Prostate gland (tissue), 2 donors: ENCODE measurements around the gene DAO. TPM values are rescaled to one million over a fixed set of nuclear protein-coding genes. Genes with fewer than 3 reads are reported as not detected.

Source experiments
- DNase-seq: peaks from one replicate; pipeline ENCODE4 v3.0.0-alpha.2; 2019; ENCODE audit warnings: low spot score
- H3K27ac ChIP-seq, 2 donors: fragments of 200-600 bp; sonication (generic); 2 replicates each; pipeline ENCODE4 v1.5.1; 2017 to 2019
- H3K27me3 ChIP-seq: fragments of 200-600 bp; sonication (generic); replicated peaks from 2 replicates; pipeline ENCODE4 v1.5.1; 2019; ENCODE audit not compliant: insufficient read depth
- H3K36me3 ChIP-seq, 2 donors: fragments of 200-600 bp; sonication (generic); 1 replicate in 1 of 2; 2 replicates in 1 of 2; pipeline versions ENCODE4 v1.5.1 to v1.8.1; 2017 to 2019
- H3K4me1 ChIP-seq: fragments of 200-600 bp; sonication (generic); replicated peaks from 2 replicates; pipeline ENCODE4 v1.5.1; 2019
- H3K4me3 ChIP-seq, 2 donors: fragments of 200-600 bp; sonication (generic); 2 replicates each; pipeline ENCODE4 v1.5.1; 2017 to 2019
- H3K9me3 ChIP-seq: fragments of 200-600 bp; sonication (generic); 2 replicates; pipeline ENCODE4 v1.5.1; 2017
- POLR2A ChIP-seq: fragments of 450-650 bp; IDR thresholded peaks from one replicate; pipeline ENCODE4 v1.6.1; 2016; ENCODE audit warnings: antibody characterized with exemption, mild to moderate bottlenecking
- POLR2AphosphoS5 ChIP-seq: sonication (generic); formaldehyde crosslinking; IDR thresholded peaks from one replicate; pipeline ENCODE4 v1.6.1; 2017; ENCODE audit warnings: antibody characterized with exemption
- WGBS: methylation state at CpG from one replicate; pipeline ENCODE4 v1.1.5; 2018; 5-methylcytosine and 5-hydroxymethylcytosine counted together
- intact Hi-C: fragments of 100-400 bp; cut with DNase I; formaldehyde crosslinking; loops from one replicate; pipeline ENCODE4 v1.14.2; 2022
- microRNA counts, 2 donors: library from miRNA; unstranded; fragments of <30 nt; microRNA quantifications; one replicate each; lab custom pipeline; 2016 to 2017
- microRNA-seq: library from miRNA; unstranded; fragments of <30 nt; microRNA quantifications from one replicate; pipeline ENCODE4, GENCODE V29; 2016
- small RNA-seq, 2 donors: library from RNA; depleted of rRNA; stranded (forward); fragments of <200 nt; gene quantifications; one replicate each; pipeline ENCODE3, GENCODE V24; 2016
- total RNA-seq, 2 donors: library from RNA; depleted of rRNA; stranded (reverse); fragments of >200 nt; gene quantifications; one replicate each; pipeline ENCODE4 v1.1.0, GENCODE V29; 2016
- TF ChIP-seq, protein P1 (sequence below), 4 experiments: fragments of 200-600 bp in 2 of 4; fragments of 450-650 bp in 2 of 4; sonication (generic) in 2 of 4; IDR thresholded peaks; 1 replicate in 3 of 4; 2 replicates in 1 of 4; pipeline ENCODE4 v1.5.1; 2016 to 2019; ENCODE audit warnings: antibody characterized with exemption in 4 of 4, mild to moderate bottlenecking in 2 of 4, moderate library complexity in 2 of 4

DAO gene
- total RNA-seq, 2 donors from 2014 or later: not detected

GRCh38 chr12:108947097-108947496, 67.2 kb downstream of the DAO start:
- Histone ChIP-seq H3K9me3 (no peaks in the 10 kb centered on the region), H3K36me3 (no peaks in the 10 kb centered on the region), H3K27ac (no peak overlapping the region), H3K27me3 (no peaks in the 10 kb centered on the region), H3K4me1 (no peaks in the 10 kb centered on the region), H3K4me3 (no peak overlapping the region)
- no peak for TF ChIP-seq POLR2A
- TF ChIP-seq, protein P1, sequence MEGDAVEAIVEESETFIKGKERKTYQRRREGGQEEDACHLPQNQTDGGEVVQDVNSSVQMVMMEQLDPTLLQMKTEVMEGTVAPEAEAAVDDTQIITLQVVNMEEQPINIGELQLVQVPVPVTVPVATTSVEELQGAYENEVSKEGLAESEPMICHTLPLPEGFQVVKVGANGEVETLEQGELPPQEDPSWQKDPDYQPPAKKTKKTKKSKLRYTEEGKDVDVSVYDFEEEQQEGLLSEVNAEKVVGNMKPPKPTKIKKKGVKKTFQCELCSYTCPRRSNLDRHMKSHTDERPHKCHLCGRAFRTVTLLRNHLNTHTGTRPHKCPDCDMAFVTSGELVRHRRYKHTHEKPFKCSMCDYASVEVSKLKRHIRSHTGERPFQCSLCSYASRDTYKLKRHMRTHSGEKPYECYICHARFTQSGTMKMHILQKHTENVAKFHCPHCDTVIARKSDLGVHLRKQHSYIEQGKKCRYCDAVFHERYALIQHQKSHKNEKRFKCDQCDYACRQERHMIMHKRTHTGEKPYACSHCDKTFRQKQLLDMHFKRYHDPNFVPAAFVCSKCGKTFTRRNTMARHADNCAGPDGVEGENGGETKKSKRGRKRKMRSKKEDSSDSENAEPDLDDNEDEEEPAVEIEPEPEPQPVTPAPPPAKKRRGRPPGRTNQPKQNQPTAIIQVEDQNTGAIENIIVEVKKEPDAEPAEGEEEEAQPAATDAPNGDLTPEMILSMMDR (IDR thresholded peaks at IDR 0.05): no peak
- no peak for TF ChIP-seq POLR2AphosphoS5
- DNase-seq: no peak
- intact Hi-C loops: no loop called here
- WGBS: 66% methylated on average over 1 of the region's 1 CpG

DNA sequence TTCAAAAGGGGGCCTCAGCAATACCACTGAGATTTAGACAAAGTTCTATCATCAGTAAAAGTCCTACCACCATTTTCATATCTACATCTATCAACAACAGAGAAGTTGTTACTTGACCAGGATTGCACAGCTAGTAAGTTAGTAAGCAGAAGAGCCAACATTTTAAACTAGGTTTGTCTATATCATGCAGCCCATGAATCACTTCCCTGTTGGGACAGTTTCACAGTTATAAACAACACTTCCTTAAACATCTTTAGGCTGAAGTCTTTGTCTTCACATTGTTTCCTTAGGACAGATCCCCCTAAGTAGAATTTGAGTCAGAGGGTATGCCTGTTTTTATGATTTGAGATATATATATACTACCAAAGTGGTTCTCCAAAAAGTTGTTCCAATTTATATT, 68.5 kb downstream of the DAO start:
- H3K36me3 ChIP-seq: no peaks in the 10 kb centered on the region
- no peaks in the 10 kb centered on the region for H3K9me3 ChIP-seq
- intact Hi-C loops: no loop called here
- no peak overlapping the region for H3K4me3 ChIP-seq
- no peak for DNase-seq
- H3K4me1 ChIP-seq: no peaks in the 10 kb centered on the region
- TF ChIP-seq POLR2A (no peak), POLR2AphosphoS5 (no peak)
- TF ChIP-seq, protein P1 (IDR thresholded peaks at IDR 0.05): no peak
- no peaks in the 10 kb centered on the region for H3K27me3 ChIP-seq
- H3K27ac ChIP-seq: no peak overlapping the region

DNA sequence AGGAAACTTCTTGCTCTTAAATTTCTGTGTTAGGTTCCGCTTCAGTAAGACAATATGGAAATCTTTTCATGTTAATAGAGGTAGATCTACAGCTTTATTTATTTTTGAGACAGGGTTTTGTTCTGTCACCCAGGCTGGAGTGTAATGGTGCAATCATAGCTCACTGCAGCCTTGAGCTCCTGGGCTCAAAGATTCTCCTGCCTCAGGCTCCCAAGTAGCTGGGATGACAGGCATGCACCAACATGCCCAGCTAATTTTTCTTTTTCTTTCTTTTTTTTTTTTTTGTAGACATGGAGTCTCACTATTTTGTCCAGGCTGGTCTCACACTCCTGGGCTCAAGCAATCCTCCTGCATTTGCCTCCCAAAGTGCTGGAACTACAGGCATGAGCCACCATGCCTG, 70.1 kb downstream of the DAO start:
- intact Hi-C loops: loop anchor here (10.0 kb wide), 1 partner anchor 285 kb away; no protein-coding TSS in a partner anchor
- TF ChIP-seq POLR2A (no peak), POLR2AphosphoS5 (no peak)
- TF ChIP-seq, protein P1 (IDR thresholded peaks at IDR 0.05): no peak
- no peaks in the 10 kb centered on the region for H3K36me3 ChIP-seq
- H3K4me3 ChIP-seq: no peak overlapping the region
- WGBS: 91% methylated on average over 1 of the region's 1 CpG
- H3K9me3 ChIP-seq: no peaks in the 10 kb centered on the region
- no peak for DNase-seq
- H3K27ac ChIP-seq: no peak overlapping the region
- H3K4me1 ChIP-seq: no peaks in the 10 kb centered on the region
- no peaks in the 10 kb centered on the region for H3K27me3 ChIP-seq

MicroRNA genes within 50 kb of the gene (microRNA counts, 767-probe panel; counts per million panel counts)
- microRNA hsa-miR-619 (lab: Ali Mortazavi, UCI): 0 to 431 counts per million in 2 donors

Small RNAs within 50 kb of the gene (microRNA-seq; reads per million reads assigned to microRNA genes)
- not detected for gene MIR619

Small RNAs within 50 kb of the gene (small RNA-seq; reads per million reads assigned to genes)
- gene MIR619 (0 reads per million in 2 donors), gene RNU6-361P (0 reads per million in 2 donors)

Other genes starting within 250 kb of the DAO start
- gene SELPLG, start 246.2 kb upstream of the DAO start, total RNA-seq: 1 to 10 TPM; 2.6 to 5.3 TPM
- gene CORO1C, start 148.6 kb upstream of the DAO start, total RNA-seq: 100 to 1,000 TPM in 1 of 2 donors, 10 to 100 TPM in 1; 34.9 to 105 TPM
- 10 to 100 TPM; 11.0 to 37.2 TPM for gene SSH1, start 22.5 kb upstream of the DAO start, total RNA-seq
- gene SVOP, start 141.0 kb downstream of the DAO start, total RNA-seq: under 1 TPM in 1 of 2 donors, not detected in 1; 0.06 TPM
- 10 to 100 TPM; 18.0 to 30.1 TPM for gene USP30, start 172.5 kb downstream of the DAO start, total RNA-seq
- gene ALKBH2, start 213.4 kb downstream of the DAO start, total RNA-seq: 10 to 100 TPM; 16.6 to 26.2 TPM
- 10 to 100 TPM; 39.6 to 59.3 TPM for gene UNG, start 217.5 kb downstream of the DAO start, total RNA-seq
- 10 to 100 TPM; 52.5 to 63.3 TPM for gene ACACB, start 236.5 kb downstream of the DAO start, total RNA-seq